K562 (cell line): ENCODE results near the gene KLHDC2. TPM values are rescaled to one million over a fixed set of nuclear protein-coding genes. Genes with fewer than 3 reads are reported as not detected.

ENCODE experiments used
- CBX1 ChIP-seq: sonication (generic); IDR thresholded peaks from 2 replicates; pipeline ENCODE4 v1.6.1; 2016; ENCODE audit warnings: antibody characterized with exemption, low read depth, mild to moderate bottlenecking
- DPF2 ChIP-seq: fragments of 450-650 bp; IDR thresholded peaks from 2 replicates; pipeline ENCODE4 v1.6.1; 2016
- EZH2 ChIP-seq: IDR thresholded peaks from 2 replicates; pipeline ENCODE4 v1.6.1; 2012; ENCODE audit warnings: low read depth, mild to moderate bottlenecking, inconsistent platforms, low read length, borderline replicate concordance
- NR1H2 ChIP-seq: sonication (generic); formaldehyde crosslinking; IDR thresholded peaks from 2 replicates; pipeline ENCODE4 v1.4.0; 2020; ENCODE audit warnings: mild to moderate bottlenecking, missing genetic modification reagents
- PREB ChIP-seq: sonication (generic); formaldehyde crosslinking; IDR thresholded peaks from 2 replicates; pipeline ENCODE4 v1.8.1; 2023; ENCODE audit warnings: mild to moderate bottlenecking, missing genetic modification reagents
- PRMT5 ChIP-seq: sonication (generic); formaldehyde crosslinking; IDR thresholded peaks from 2 replicates; pipeline ENCODE4 v1.5.0; 2020; ENCODE audit warnings: missing genetic modification reagents
- RBM17 ChIP-seq: fragments of 200-400 bp; formaldehyde crosslinking; IDR thresholded peaks from 2 replicates; pipeline ENCODE4 v1.6.1; 2017; ENCODE audit warnings: low read depth, mild to moderate bottlenecking, low read length, borderline replicate concordance
- RNF2 ChIP-seq: sonication (generic); IDR thresholded peaks from 2 replicates; pipeline ENCODE4 v1.6.1; 2016
- SMAD4 ChIP-seq: fragments of 250-450 bp; sonication (Bioruptor Pico); conservative IDR thresholded peaks from 2 replicates; pipeline ENCODE4 v1.8.0; 2021; ENCODE audit warnings: inconsistent platforms, mild to moderate bottlenecking, moderate library complexity
- TARDBP ChIP-seq: fragments of 450-650 bp; IDR thresholded peaks from 2 replicates; pipeline ENCODE4 v1.6.1; 2016
- TCF3 ChIP-seq: sonication (generic); formaldehyde crosslinking; IDR thresholded peaks from 2 replicates; pipeline ENCODE4 v1.4.0; 2020; ENCODE audit warnings: mild to moderate bottlenecking, missing genetic modification reagents
- TCF7L2 ChIP-seq: fragments of 150-350 bp; IDR thresholded peaks from 2 replicates; pipeline ENCODE4 v1.6.1; 2016; ENCODE audit warnings: low read depth, mild to moderate bottlenecking, low read length, moderate library complexity
- THRB ChIP-seq: fragments of 450-650 bp; formaldehyde crosslinking; conservative IDR thresholded peaks from 2 replicates; pipeline ENCODE4 v1.4.0; 2022; ENCODE audit warnings: mild to moderate bottlenecking, missing genetic modification characterization
- USF1 ChIP-seq: sonication (generic); formaldehyde crosslinking; IDR thresholded peaks from 2 replicates; pipeline ENCODE4 v1.9.0; 2022; ENCODE audit warnings: mild to moderate bottlenecking, missing genetic modification reagents
- ZNF146 ChIP-seq: IDR thresholded peaks from one replicate; pipeline ENCODE4 v1.6.1; 2018; ENCODE audit warnings: missing compliant biosample characterization; ENCODE audit not compliant: unreplicated experiment
- ZNF318 ChIP-seq, 2 experiments: fragments of 450-650 bp; IDR thresholded peaks; 2 replicates each; pipeline ENCODE4 v1.6.1; 2016; ENCODE audit warnings: mild to moderate bottlenecking in 2 of 2, borderline replicate concordance in 1 of 2, low read depth in 1 of 2, moderate library complexity in 1 of 2
- ZNF75A ChIP-seq: fragments of 450-650 bp; formaldehyde crosslinking; IDR thresholded peaks from 2 replicates; pipeline ENCODE4 v1.4.0; 2020; ENCODE audit warnings: mild to moderate bottlenecking
- ZNF785 ChIP-seq: fragments of 250-450 bp; sonication (Bioruptor Pico); IDR thresholded peaks from 2 replicates; pipeline ENCODE4 v1.4.0; 2020; ENCODE audit warnings: mild to moderate bottlenecking
- polyA plus RNA-seq, 8 experiments: library from polyadenylated mRNA; depleted of rRNA in 4 of 8; stranded (reverse) in 5 of 8; unstranded in 3 of 8; fragments of >200 nt; fragmentation: Nextera tagmentation in 2 of 8; fragmentation: Illumina TruSeq in 1 of 8; extraction: Ambion mirVana in 2 of 8; extraction: Trizol in 1 of 8; gene quantifications; 2 replicates each; pipeline versions ENCODE4 v1.2.1 to v1.2.3, GENCODE V29; 2011 to 2014; ENCODE audit warnings: inconsistent platforms in 1 of 8, missing spikeins in 1 of 8
- total RNA-seq, 7 experiments: library from RNA; depleted of rRNA in 6 of 7; stranded (reverse); fragments of >200 nt in 6 of 7; fragmentation: Illumina TruSeq in 2 of 7; extraction: Trizol in 2 of 7; gene quantifications; 2 replicates each; pipeline versions ENCODE4 v1.2.1 to v1.2.3, GENCODE V29; 2011 to 2021; ENCODE audit warnings: low replicate concordance in 1 of 7

The KLHDC2 gene
- total and polyA plus RNA-seq, 9 of the 15 experiments (the other 6 are each of a cell fraction or from before 2014, with no cell fraction given): 6.3 to 41.7 (median 20.0) TPM

GRCh38 chr14:49768301-49769121 is 558 bp downstream of the KLHDC2 start (continued):
- TF ChIP-seq PREB (CRISPR knock-in tag): no peak
- TF ChIP-seq RNF2: no peak
- TF ChIP-seq SMAD4: no peak
- no peak for TF ChIP-seq DPF2
- TF ChIP-seq TCF3 (CRISPR knock-in tag): no peak
- TF ChIP-seq USF1 (CRISPR knock-in tag): peak; percentile 47; the same call in 1 of the 2 replicates
- TF ChIP-seq ZNF146 (CRISPR knock-in tag): no peak
- 0 out of 2 replicates have a peak, but pooled peaks have one; percentile 66 for TF ChIP-seq NR1H2 (CRISPR knock-in tag)
- TF ChIP-seq EZH2: no peak
- TF ChIP-seq ZNF318 (IDR thresholded peaks at IDR 0.05; ENCODE audit: borderline replicate concordance in 1 of 2, low read depth in 1 of 2): no peak
- no peak for TF ChIP-seq TARDBP
- TF ChIP-seq CBX1: no peak
- no peak for TF ChIP-seq ZNF75A (CRISPR knock-in tag)
- no peak for TF ChIP-seq RBM17
- no peak for TF ChIP-seq PRMT5 (CRISPR knock-in tag)
- no peak for TF ChIP-seq TCF7L2
- no peak for TF ChIP-seq ZNF785
- no peak for TF ChIP-seq THRB (CRISPR knock-in tag)
